Measurements from ENCODE around the gene CLDN1.

DNA sequence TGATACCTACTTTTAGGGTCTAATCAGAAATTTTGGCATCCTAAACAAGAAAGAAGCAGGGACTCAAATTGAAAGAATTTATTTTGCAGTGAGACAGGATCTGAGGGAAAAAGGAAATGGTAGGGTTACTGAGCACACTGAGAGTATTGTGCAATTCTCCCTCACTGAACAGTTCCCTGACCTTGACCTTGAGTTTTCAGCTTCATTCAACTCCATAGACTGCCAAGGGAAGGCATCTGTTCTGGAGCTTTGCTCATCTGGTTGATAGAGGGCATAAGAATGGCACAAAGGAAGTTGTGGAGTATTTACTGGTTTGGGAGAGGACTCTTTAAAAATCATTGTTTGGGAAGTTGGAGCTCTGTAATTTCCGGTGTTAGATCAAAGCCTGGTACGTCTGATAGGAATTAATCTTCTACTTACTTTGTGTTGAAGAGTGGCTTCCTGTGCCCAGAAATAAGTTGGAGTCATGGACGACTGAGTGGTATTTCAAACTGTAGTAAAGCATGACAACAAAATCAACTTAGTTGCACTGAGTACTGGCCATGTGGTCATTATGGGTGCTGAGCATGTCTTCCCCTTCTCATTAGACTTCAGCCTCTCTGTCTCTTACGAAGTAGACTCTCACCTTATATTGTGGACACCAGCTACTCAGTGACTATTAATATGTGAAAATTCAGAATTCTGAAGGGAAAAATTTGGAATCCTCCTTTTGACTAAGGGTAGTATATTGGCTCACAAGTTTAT, 40.8 kb downstream of the CLDN1 start:
- TF ChIP-seq CTCF (IDR thresholded peaks at IDR 0.05; ENCODE audit: poor library complexity): no peak
- TF ChIP-seq EZH2phosphoT487 (IDR thresholded peaks at IDR 0.05; ENCODE audit: low read depth, severe bottlenecking, unreplicated experiment): no peak
- no peak for TF ChIP-seq EZH2 (IDR thresholded peaks at IDR 0.05; ENCODE audit: borderline replicate concordance)

All from hepatocyte (in vitro differentiated cells).